Spleen (tissue), 11 donors: ENCODE results near the gene KIFC3. TPM values are rescaled to one million over a fixed set of nuclear protein-coding genes. Genes with fewer than 3 reads are reported as not detected.
A peak's percentile ranks its signal among the peaks of the same experiment; 100 is the strongest.

ENCODE experiments used
- DNase-seq: peaks from one replicate; pipeline ENCODE4 v3.0.0-alpha.2; 2020
- H3K27ac ChIP-seq, 8 donors: fragments of 200-600 bp; sonication (generic) in 7 of 8; 1 replicate in 4 of 8; 2 replicates in 4 of 8; pipeline versions ENCODE4 v1.5.0 to v1.8.0; 2016 to 2021; ENCODE audit warnings: inconsistent platforms in 4 of 8, mild to moderate bottlenecking in 4 of 8, moderate library complexity in 1 of 8
- H3K27me3 ChIP-seq, 7 donors: fragments of 200-600 bp; sonication (generic) in 6 of 7; replicated peaks in 1 of 7; 1 replicate in 4 of 7; 2 replicates in 3 of 7; pipeline versions ENCODE4 v1.5.0 to v1.8.0; 2016 to 2021; ENCODE audit warnings: inconsistent platforms in 3 of 7, mild to moderate bottlenecking in 1 of 7
- H3K36me3 ChIP-seq, 6 donors: fragments of 200-600 bp; sonication (generic) in 5 of 6; 1 replicate in 4 of 6; 2 replicates in 2 of 6; pipeline versions ENCODE4 v1.5.0 to v1.8.0; 2016 to 2021; ENCODE audit warnings: inconsistent platforms in 2 of 6
- H3K4me1 ChIP-seq, 6 donors: fragments of 200-600 bp; sonication (generic) in 5 of 6; 1 replicate in 3 of 6; 2 replicates in 3 of 6; pipeline versions ENCODE4 v1.5.0 to v1.8.0; 2016 to 2021; ENCODE audit warnings: inconsistent platforms in 3 of 6
- H3K4me3 ChIP-seq, 8 donors: fragments of 200-600 bp; sonication (generic) in 7 of 8; 1 replicate in 4 of 8; 2 replicates in 4 of 8; pipeline versions ENCODE4 v1.5.0 to v1.8.0; 2016 to 2021; ENCODE audit warnings: inconsistent platforms in 4 of 8, mild to moderate bottlenecking in 4 of 8, moderate library complexity in 2 of 8
- H3K9me3 ChIP-seq, 8 donors: fragments of 200-600 bp; sonication (generic) in 7 of 8; 1 replicate in 4 of 8; 2 replicates in 4 of 8; pipeline versions ENCODE4 v1.5.0 to v1.8.0; 2016 to 2021; ENCODE audit warnings: inconsistent platforms in 4 of 8
- POLR2A ChIP-seq, 3 donors: fragments of 450-650 bp; IDR thresholded peaks; one replicate each; pipeline ENCODE4 v1.5.1; 2017; ENCODE audit warnings: antibody characterized with exemption in 3 of 3, mild to moderate bottlenecking in 1 of 3
- POLR2AphosphoS5 ChIP-seq, 3 donors: sonication (generic); formaldehyde crosslinking; IDR thresholded peaks; one replicate each; pipeline ENCODE4 v1.5.1; 2017; ENCODE audit warnings: antibody characterized with exemption in 3 of 3
- WGBS, 5 donors: extraction: QIAGEN DNeasy Blood & Tissue Kit in 3 of 5; methylation state at CpG; one replicate each; pipeline versions ENCODE4 v1.1.5 to v1.1.7; 2013 to 2018; 5-methylcytosine and 5-hydroxymethylcytosine counted together
- intact Hi-C: fragments of 100-400 bp; cut with DNase I; formaldehyde crosslinking; loops from one replicate; pipeline ENCODE4 v1.15.0; 2023; ENCODE audit warnings: low total_unique reads
- microRNA-seq, 3 donors: library from miRNA; unstranded; fragments of <30 nt; microRNA quantifications; one replicate each; pipeline versions ENCODE4 to v1.1.0, GENCODE V29; 2019 to 2020
- polyA plus RNA-seq, 3 donors: library from polyadenylated mRNA; stranded (reverse); fragments of 200-250 nt; gene quantifications; one replicate each; pipeline ENCODE4 v1.2.1, GENCODE V29; 2013
- small RNA-seq, 4 donors: library from RNA; depleted of rRNA; stranded (forward); fragments of <200 nt; gene quantifications; one replicate each; pipeline ENCODE3, GENCODE V24; 2016
- total RNA-seq, 7 donors: library from RNA; depleted of rRNA in 3 of 7; stranded (reverse); fragments of >200 nt in 3 of 7; fragmentation: NEBNext Ultra II Directional in 4 of 7; extraction: Animal tissue kit (Norgen Biotek cat#: 25700) in 4 of 7; gene quantifications; one replicate each; pipeline versions ENCODE4 v1.1.0 to v1.2.1, GENCODE V29; 2016 to 2021
- TF ChIP-seq, protein P1 (sequence below), 11 experiments: fragments of 200-600 bp in 7 of 11; fragments of 450-650 bp in 4 of 11; sonication (generic) in 4 of 11; IDR thresholded peaks in 8 of 11; conservative IDR thresholded peaks in 3 of 11; 1 replicate in 7 of 11; 2 replicates in 4 of 11; pipeline versions ENCODE4 v1.4.0 to v1.8.0; 2016 to 2021; ENCODE audit warnings: antibody characterized with exemption in 11 of 11, inconsistent platforms in 4 of 11, mild to moderate bottlenecking in 1 of 11
- donor health status: healthy with polysubstance abuse.
- donor health status: DM: no; HTN: no; CAD: no; lungs with moderate emphysema.
- donor health status: DM: no; HTN: no; CAD: no.
- donor health status: Bipolar disorder and iron deficiency.
- donor health status: healthy.
- donor health status: DM: no; HTN: no; CAD: no.
- donor health status: DM: yes; HTN: yes; CAD: no.

Gene KIFC3
- total and polyA plus RNA-seq, 10 donors, result 4.6 to 61.5 (median 42.6) TPM

DNA sequence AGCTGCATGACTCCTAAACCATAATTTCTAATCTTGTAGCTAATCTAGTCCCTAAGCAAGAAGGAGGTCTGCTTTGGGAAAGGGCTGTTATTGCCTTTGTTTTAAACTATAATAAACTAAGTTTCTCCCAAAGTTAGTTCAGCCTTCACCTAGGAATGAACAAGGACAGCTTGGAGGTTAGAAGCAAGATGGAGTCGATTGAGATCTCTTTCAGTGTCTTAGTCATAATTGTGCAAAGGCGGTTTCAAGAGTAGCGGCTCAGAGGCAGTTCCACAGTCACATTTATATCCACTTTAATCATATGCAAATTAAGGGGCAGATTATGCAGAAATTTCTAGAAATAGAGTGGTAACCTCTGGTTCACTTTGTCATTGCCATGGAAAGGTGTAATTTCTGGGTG lies 90.3 kb downstream of the KIFC3 start:
- DNase-seq, result no peak
- TF ChIP-seq POLR2A (IDR thresholded peaks at IDR 0.05), result no peak
- TF ChIP-seq, protein P1, sequence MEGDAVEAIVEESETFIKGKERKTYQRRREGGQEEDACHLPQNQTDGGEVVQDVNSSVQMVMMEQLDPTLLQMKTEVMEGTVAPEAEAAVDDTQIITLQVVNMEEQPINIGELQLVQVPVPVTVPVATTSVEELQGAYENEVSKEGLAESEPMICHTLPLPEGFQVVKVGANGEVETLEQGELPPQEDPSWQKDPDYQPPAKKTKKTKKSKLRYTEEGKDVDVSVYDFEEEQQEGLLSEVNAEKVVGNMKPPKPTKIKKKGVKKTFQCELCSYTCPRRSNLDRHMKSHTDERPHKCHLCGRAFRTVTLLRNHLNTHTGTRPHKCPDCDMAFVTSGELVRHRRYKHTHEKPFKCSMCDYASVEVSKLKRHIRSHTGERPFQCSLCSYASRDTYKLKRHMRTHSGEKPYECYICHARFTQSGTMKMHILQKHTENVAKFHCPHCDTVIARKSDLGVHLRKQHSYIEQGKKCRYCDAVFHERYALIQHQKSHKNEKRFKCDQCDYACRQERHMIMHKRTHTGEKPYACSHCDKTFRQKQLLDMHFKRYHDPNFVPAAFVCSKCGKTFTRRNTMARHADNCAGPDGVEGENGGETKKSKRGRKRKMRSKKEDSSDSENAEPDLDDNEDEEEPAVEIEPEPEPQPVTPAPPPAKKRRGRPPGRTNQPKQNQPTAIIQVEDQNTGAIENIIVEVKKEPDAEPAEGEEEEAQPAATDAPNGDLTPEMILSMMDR (IDR thresholded peaks at IDR 0.05 in 8 of 11, conservative IDR thresholded peaks at IDR 0.05 in 3 of 11), result no peak
- Histone ChIP-seq H3K27ac (no peak overlapping the region), H3K27me3 (peaks cover 0 to 5% (median 0%) of the 10 kb centered on the region in 7 donors), H3K9me3 (no peaks in the 10 kb centered on the region), H3K36me3 (no peaks in the 10 kb centered on the region), H3K4me1 (no peaks in the 10 kb centered on the region), H3K4me3 (no peak overlapping the region)
- 85 to 97% (median 87%) methylated on average over 3 of the region's 3 CpGs for WGBS, 5 donors
- intact Hi-C loops, result no loop called here

DNA sequence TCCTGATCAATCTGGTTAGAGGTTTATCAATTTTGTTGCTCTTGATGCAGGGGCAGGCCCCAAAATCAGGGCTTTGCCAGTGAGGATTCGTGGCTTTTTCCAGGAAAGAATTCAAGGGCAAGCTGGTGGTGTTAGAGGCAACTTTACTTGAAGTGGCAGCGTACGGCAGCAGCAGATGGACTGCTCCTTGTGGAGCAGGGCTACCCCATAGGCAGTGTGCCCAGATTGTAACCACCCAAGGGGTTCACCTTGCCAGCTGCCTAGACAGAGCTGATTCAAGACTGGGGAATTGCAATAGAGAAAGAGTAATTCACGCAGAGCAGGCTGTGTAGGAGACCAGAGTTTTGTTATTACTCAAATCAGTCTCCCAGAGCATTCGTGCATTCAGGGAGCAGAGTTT lies 90.9 kb downstream of the KIFC3 start:
- peak; percentile 21 for DNase-seq
- WGBS, 5 donors, result 70 to 83% (median 78%) methylated on average over 5 of the region's 5 CpGs
- no peaks in the 10 kb centered on the region for H3K9me3 ChIP-seq
- no peak overlapping the region for H3K4me3 ChIP-seq
- no peaks in the 10 kb centered on the region for H3K36me3 ChIP-seq
- intact Hi-C loops, result no loop called here
- H3K4me1 ChIP-seq, result no peaks in the 10 kb centered on the region
- TF ChIP-seq, protein P1 (IDR thresholded peaks at IDR 0.05 in 8 of 11, conservative IDR thresholded peaks at IDR 0.05 in 3 of 11), result no peak
- TF ChIP-seq POLR2A (IDR thresholded peaks at IDR 0.05) (no peak), POLR2AphosphoS5 (IDR thresholded peaks at IDR 0.05) (no peak)
- H3K27me3 ChIP-seq, result peaks cover 0 to 5% (median 0%) of the 10 kb centered on the region in 7 donors
- no peak overlapping the region for H3K27ac ChIP-seq

DNA sequence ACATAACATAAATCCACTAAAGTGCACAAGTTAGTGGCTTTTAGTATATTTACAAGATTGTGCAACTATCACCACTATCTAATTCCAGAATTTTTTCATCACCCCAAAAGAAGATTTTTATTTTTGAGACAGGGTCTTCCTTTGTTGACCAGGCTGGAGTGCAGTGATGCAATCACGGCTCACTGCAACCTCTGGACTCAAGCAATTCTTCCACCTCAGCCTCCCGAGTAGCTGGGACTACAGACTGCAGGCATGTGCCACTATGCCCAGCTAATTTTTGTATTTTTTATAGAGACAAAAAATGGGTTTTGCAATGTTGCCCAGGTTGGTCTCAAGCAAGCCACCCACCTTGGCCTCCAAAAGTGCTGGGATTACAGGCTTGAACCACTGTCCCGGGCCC lies 92.6 kb downstream of the KIFC3 start:
- Histone ChIP-seq H3K36me3 (no peaks in the 10 kb centered on the region), H3K4me3 (no peak overlapping the region), H3K27me3 (no peaks in the 10 kb centered on the region), H3K9me3 (no peaks in the 10 kb centered on the region), H3K4me1 (no peaks in the 10 kb centered on the region), H3K27ac (no peak overlapping the region)
- DNase-seq, result peak; percentile 4
- intact Hi-C loops, result no loop called here
- 72 to 94% (median 83%) methylated on average over 3 of the region's 3 CpGs for WGBS, 5 donors
- TF ChIP-seq POLR2A (IDR thresholded peaks at IDR 0.05) (no peak), POLR2AphosphoS5 (IDR thresholded peaks at IDR 0.05) (no peak)
- TF ChIP-seq, protein P1 (IDR thresholded peaks at IDR 0.05 in 8 of 11, conservative IDR thresholded peaks at IDR 0.05 in 3 of 11), result no peak

Small RNA genes within 50 kb of the gene (microRNA-seq; reads per million reads assigned to microRNA genes)
- gene MIR6772, result 0 reads per million in 3 donors

Small RNA genes within 50 kb of the gene (small RNA-seq; reads per million reads assigned to genes)
- gene MIR6772, result 0.14 to 0.45 (median 0.16) reads per million in 4 donors
- gene RNU6-20P, result 0 reads per million in 4 donors

Other genes starting within 250 kb of the KIFC3 start
- gene ADGRG1, start 173.9 kb downstream of the KIFC3 start, total RNA-seq, result 10 to 100 TPM in 4 of 7 donors, 1 to 10 TPM in 3; 6.9 to 23.7 (median 10.5) TPM
- gene ADGRG1, start 173.9 kb downstream of the KIFC3 start, polyA plus RNA-seq, result 1 to 10 TPM; 1.0 to 2.7 (median 1.2) TPM
- gene ADGRG3, start 134.2 kb downstream of the KIFC3 start, total RNA-seq, result 100 to 1,000 TPM in 2 of 7 donors, 10 to 100 TPM in 5; 16.6 to 116 (median 34.2) TPM
- 10 to 100 TPM in 1 of 3 donors, 1 to 10 TPM in 2; 2.5 to 15.3 (median 8.5) TPM for gene ADGRG3, start 134.2 kb downstream of the KIFC3 start, polyA plus RNA-seq
- 1 to 10 TPM in 1 of 7 donors, under 1 TPM in 2, not detected in 4; 0.20 to 2.1 (median 0.60) TPM for gene DRC7, start 107.7 kb downstream of the KIFC3 start, total RNA-seq
- under 1 TPM; 0.03 to 0.11 (median 0.06) TPM for gene DRC7, start 107.7 kb downstream of the KIFC3 start, polyA plus RNA-seq
- gene KATNB1, start 66.7 kb downstream of the KIFC3 start, total RNA-seq, result 10 to 100 TPM; 15.7 to 23.1 (median 18.2) TPM
- 10 to 100 TPM; 10.6 to 14.5 (median 11.2) TPM for gene KATNB1, start 66.7 kb downstream of the KIFC3 start, polyA plus RNA-seq
- gene CNGB1, start 168.6 kb upstream of the KIFC3 start, total RNA-seq, result not detected
- gene CNGB1, start 168.6 kb upstream of the KIFC3 start, polyA plus RNA-seq, result under 1 TPM in 2 of 3 donors, not detected in 1; 0.02 to 0.12 TPM
- 10 to 100 TPM; 13.0 to 23.4 (median 17.4) TPM for gene ZNF319, start 198.2 kb upstream of the KIFC3 start, total RNA-seq
- gene ZNF319, start 198.2 kb upstream of the KIFC3 start, polyA plus RNA-seq, result 1 to 10 TPM; 3.0 to 7.6 (median 3.4) TPM
- gene USB1, start 198.9 kb upstream of the KIFC3 start, total RNA-seq, result 10 to 100 TPM; 35.0 to 78.4 (median 49.5) TPM
- 10 to 100 TPM; 17.7 to 25.4 (median 18.9) TPM for gene USB1, start 198.9 kb upstream of the KIFC3 start, polyA plus RNA-seq
- gene MMP15, start 223.3 kb upstream of the KIFC3 start, total RNA-seq, result 10 to 100 TPM in 6 of 7 donors, 1 to 10 TPM in 1; 6.5 to 24.2 (median 16.9) TPM
- 1 to 10 TPM; 2.3 to 5.7 (median 2.9) TPM for gene MMP15, start 223.3 kb upstream of the KIFC3 start, polyA plus RNA-seq